TTC549 (cell line): ENCODE measurements around the gene PIP5K1B.

ENCODE experiments used
- FAIRE-seq: peaks from 2 replicates; lab custom pipeline; 2012; peaks lifted over from hg19 to GRCh38; lab: Jason Lieb, UNC

Gene PIP5K1B

DNA sequence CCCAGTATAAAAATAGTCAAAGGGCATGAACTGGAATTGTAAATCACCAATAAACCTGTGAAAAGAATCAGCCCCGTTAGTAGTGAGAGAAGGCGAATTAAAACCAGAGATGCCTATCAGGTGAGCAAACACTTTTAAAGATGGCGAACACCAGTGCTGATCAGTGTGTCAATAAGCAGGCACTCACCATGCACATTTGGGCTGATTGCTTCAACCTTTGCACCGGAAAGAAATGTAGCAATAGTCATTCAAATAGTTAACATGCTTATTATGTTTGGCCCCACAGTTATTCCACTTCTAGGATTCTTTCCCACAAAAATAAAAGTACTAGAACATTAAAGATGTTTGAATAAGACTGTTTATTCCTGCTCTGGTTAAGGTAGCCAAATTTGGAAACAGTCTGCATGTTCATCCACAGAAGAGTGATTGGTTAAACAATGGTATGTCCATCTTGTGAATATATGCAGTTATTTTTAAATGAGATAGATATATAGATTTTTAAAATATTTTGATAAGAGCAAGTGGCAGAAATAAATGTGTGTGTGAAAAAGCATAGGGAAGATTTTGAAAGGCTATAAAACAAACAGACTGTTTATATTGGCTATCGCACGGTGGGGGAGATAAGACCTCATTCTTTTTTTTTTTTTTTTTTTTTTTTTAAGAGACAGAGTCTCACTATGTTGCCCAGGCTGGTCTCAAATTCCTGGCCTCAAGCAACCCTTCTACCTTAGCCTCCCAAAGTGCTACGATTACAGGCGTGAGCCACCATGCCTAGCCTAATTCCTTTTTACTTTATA is 112.2 kb downstream of the PIP5K1B start:
- no peak for FAIRE-seq

DNA sequence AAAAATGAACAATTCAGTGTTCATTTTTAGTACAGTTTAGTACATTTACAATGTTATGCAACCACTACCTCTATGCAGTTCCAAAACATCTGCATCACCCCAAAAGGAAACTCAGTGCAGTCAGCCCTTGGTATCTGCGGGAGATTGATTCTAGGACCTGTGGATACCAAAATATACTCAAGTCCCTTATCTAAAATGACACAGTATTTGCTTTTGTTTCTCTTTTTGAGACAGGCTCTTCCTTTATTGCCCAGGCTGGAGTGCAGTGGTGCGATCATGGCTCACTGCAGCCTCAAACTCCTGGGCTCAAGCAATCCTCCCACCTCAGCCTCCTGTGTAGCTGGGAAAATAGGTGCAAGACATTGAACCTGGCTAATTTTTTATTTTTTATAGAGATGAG is 114.0 kb downstream of the PIP5K1B start:
- no peak for FAIRE-seq

DNA sequence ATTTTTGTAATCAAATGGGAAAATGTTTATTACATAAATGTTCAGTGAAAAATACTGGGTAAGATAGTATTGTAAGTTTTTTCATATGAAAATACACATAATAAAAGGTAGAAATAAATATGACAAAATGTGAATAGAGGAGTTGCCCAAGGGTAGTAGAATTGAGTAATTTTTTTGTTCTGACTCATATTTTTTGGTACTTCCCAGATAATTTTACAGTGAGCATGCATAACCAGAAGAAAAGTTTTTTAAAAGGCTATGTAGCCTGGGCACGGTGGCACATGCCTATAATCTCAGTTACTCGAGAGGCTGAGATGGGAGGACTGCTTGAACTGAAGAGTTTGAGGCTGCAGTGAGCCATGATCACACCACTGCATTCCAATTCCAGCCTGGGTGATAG is 116.9 kb downstream of the PIP5K1B start:
- no peak for FAIRE-seq

DNA sequence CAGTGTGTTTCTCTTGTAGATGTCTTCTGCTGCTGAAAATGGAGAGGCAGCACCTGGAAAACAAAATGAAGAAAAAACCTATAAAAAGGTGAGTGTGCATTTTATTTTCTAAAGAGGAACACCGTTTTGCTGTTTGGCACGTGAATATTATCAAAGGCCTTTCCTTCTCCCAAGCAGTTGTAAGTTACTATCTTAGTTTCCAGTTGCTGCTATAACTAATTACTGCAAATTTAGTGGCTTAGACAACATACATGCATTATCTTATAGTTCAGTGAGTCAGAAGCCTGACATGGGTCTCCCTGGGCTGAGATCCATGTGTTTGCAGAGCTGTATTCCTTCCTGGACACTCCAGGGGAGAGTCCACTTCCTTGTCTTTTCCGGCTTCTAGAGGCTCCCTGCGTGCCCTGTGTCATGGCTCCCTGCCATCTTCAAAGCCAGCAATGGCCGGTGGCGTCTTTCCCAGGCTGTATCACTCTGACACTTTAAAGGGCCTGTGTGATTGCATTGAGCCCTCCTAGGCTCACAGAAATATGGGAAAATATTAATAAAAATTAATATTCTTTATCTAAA is 117.6 kb downstream of the PIP5K1B start:
- no peak for FAIRE-seq

DNA sequence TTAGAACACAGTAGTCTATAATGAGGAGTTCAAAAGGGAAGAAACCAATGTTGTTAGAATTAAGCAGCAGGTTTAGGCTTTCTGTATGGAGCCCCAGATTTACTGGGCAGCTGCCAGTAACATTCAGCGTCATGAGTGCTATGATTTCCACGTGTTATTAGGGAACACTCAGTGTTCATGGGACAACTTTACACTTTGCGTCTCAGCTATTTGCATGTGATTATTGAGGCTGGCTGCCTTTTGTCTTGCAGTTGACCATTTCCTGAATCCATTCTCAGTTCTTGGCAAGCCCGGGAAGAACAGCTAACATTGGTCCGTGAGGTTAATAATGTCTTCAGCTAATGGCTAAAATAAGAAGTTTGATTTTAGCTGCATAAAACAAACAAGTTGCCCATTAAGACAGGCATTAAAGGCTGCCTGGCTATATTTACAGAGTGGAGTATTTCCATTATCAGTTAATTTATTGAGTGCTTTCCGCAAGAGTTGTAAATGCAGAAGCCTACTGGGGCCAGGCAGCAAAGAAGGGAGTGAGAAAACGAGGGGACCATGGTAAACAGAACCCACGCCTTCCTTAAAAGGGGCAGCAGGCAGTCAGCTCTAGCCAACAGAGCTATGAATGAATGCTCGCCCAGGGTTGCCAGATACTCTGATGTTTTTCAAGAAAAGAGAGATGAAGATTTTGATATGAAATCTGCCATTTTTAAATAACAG is 120.9 kb downstream of the PIP5K1B start:
- FAIRE-seq = no peak

DNA sequence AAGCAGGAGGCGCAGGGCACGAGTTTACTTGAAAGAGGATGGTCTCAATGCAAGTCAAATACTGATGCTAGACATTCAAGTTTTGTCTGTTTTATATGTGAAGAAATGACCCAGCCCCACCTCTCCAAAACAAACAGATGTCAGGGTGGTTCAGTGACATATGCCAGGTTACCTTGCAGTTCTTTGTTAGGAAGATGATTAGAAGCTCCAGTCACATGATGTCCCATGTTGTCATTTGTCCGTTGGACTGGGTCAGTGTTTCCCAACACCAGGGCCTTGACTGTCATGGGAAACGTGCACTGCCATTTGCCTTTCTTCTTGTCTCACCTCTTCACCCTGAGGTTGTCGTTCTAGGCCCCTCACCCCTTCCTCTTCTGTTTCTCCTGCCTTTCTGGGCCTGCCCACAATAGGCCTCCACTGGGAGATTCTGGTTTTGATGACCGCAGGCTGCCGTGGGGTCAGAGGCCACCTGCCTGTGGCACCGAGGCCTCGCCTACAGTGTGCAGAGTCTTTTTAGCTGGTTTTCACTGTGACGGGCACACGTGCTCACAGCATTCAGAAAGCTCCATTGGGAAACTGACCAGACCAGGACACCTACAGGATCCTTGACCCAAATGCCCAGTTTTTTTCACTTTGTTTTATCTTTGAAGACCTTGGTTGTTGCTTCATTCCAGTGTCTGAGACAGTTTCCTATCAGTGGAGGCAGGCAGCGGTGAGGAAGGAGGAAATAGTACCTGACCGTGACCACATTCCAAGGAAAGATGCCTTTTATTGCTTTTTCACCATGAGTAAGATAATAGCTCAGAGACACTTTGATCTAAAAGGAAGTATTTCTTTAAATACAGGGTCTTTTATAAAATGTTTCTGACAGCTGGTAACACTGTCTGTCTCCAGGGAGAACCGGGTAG is 123.1 kb downstream of the PIP5K1B start:
- no peak for FAIRE-seq

DNA sequence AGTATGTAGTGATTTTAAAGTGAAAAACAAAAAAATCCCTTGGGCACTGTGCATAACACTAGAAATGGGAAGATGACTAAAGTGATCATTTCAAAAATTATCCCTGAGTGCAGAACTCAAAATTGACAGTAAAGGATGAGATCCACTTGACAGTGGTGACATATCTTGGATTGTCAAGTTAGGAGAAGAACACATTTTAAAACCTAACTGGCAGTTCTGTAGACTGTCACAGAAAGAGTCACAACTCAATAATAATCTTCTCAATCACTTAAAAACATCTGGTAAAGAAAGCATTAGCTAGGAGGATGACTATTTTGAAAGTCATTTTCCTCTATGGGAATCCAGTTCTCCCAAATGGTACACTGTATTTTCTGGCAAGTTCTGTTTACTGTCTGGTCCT is 127.1 kb downstream of the PIP5K1B start:
- FAIRE-seq = no peak

DNA sequence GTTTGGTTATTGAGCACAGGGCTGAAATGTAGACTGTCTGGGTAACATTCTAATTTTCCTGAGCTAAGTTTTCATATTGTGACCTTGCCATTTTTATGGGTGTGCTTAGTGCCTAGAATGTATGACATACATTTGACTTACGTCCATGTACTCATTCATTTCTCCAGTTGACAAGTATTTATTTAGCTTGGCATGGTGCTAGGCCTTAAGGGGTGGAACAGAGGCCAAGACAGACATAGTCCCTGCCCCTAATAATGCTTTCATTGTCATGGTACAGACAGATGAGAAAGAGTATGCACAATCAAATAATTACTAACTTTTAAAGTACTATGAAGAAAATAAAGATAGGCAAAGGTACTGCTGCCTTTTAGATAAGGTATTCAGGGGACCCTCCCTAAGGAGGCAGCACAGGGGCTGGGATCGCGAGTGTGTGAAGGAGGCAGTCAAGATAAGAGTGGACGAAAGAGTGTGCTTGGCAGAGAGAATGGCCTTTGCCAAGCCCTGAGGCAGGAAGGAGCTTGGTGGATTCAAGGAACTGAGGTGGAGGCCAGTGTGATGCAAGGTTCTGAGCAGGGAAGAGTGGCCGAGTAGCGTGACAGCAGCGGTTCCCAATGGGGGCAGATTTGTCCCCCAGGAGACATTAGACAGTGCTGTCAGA is 128.0 kb downstream of the PIP5K1B start:
- FAIRE-seq = no peak

DNA sequence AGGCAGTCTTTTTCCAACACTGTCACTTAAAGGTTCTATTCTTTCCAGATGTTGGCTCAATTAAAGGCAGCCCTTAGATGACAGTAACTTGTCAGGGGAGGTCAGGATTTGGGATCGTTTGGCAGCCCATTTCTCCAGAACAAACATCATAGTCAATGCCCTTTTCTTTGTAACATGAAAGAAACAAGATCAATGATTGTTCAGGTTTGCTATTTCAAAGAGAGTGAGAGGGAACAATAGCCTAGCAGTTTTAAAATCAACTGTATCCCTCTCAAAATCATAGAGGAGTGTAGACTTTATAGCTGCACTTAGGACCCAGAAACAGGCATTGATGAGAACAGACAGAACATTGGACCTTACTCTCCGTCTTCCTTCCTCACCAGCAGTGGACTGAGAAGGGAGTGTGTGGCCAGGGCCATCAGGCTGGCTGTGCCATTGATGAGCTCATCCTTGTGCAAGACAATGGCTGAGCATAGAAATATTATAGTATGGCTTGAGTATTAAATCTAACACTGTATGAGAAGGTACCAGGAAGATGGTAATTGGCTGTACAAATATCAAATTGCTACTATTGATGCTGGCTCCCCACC is 130.0 kb downstream of the PIP5K1B start:
- no peak for FAIRE-seq

DNA sequence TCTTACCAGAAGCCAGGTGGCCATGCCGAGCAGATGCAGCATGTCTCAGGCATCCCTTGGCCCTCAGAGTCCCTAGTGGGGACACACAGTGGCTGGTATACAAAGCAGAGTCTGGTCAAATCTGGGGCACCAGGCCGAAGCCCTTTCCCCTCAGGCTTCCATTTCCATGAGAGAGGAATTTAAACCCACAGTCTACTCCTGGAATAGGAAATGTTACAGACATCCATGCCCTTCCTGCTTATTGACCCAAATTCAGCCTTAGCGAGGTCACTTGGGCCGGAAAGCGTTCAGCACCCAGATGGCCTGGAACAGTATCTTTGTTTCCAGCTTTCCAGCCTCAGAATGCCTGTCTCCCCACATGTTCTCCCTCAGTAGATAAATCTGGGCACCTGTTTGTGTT is 131.7 kb downstream of the PIP5K1B start:
- no peak for FAIRE-seq

DNA sequence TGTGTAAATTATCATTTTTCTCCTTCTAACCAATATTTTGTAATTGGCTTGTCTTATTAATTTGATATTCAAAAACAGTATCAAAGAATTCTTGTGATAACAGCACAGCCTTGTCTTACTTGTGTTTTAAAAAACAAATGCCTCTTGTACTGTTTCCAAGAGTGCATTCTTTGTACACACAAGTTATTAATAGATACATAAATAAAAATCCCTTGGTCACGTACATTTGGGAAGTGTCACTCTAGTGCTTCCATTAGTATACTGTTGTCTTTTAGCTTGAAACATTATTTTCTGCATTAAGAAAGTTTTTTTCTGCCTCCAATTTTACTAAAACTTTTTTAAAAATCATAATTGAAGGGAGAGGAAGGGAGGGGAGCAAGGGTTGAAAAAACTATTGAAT is 133.2 kb downstream of the PIP5K1B start:
- FAIRE-seq = no peak

DNA sequence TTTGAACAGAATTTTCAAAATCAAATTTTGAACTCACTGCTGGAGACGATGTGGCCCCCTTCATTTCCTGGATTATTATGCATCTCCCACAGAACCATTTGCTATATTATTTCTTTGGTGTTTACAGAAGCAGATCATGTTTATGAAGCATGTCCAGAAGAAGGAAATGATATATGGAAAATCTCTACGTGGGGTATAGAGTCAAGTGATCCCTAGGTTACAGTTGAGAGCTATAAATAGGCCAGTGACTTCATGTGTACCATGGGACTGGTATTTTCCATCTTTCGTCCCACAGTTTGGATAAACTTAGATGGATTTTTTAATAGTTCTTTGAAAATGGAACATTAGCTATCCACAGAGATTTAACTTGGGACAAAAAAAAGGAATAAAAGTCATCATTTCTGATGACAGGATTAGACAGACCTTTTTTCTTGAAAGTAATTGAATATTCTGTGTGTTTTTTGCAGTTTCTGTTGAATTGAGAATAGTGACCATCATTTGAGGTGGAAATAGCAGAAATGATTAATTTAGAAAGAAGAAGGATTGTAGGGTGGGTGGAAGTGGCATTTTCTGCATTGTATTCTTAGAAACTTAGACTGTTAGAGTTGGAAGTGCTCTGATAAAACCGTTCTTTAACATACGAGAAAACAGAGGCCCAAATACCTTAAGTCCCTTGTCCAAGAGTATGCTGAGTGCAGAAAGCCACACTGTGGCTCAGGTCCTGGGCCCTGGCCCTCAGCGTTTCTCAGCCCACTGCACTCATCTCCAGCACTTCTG is 136.4 kb downstream of the PIP5K1B start:
- no peak for FAIRE-seq

DNA sequence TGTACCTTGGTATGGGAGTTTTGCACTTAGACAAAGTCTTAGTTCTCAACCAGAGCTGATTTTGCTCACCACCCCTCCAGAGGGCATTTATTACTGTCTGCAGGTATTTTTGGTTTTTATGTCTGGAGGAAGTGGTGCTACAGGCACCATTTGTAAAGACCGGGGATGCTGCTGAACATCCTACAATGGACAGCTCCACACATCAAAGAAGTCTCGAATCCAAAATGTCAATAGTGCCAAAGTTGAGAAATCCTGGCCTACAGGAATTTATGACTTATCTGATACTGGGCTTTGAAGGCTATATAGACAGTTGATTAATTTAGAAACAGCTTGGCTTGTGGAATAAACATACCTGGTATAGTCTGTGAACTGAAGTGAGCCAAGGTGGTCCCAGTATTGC is 137.5 kb downstream of the PIP5K1B start:
- FAIRE-seq = no peak

DNA sequence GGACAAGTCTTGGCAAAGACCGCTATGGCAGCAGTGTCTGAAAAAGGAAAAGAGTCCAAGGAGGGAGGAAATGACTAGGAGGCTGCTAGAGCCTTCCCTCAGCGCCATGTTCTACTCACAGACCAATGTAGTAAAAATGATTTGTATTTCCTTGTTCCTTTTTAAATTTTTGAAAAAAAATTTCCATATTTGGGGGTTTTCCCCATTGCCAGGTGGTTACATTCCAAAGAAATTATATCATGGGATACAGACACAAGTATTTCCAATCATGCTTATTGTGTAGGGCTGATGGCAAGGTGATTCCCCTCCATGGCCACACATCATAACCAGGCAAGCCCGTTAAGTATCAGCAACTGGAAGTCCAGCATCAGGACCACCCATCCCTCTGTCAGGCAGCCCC is 138.2 kb downstream of the PIP5K1B start:
- FAIRE-seq = no peak

DNA sequence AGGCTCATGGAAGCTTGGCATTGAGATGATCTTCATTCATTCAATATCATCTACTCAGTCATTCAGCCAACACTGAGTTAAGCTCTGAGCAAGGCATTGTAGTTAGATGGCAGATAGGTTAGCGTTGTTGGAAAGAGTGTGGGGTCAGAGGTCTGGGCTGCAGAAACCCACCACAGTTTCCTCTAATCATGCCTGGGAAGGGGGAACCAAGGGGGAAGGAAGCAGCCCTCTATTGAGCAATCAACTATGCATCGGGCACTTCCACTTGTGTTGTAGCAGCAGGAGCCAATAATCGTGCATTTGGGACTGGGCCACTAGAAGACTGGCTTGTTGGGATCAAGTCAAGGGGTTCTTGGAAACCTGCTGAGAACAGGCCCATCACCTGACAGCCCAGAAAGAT is 139.1 kb downstream of the PIP5K1B start:
- no peak for FAIRE-seq

DNA sequence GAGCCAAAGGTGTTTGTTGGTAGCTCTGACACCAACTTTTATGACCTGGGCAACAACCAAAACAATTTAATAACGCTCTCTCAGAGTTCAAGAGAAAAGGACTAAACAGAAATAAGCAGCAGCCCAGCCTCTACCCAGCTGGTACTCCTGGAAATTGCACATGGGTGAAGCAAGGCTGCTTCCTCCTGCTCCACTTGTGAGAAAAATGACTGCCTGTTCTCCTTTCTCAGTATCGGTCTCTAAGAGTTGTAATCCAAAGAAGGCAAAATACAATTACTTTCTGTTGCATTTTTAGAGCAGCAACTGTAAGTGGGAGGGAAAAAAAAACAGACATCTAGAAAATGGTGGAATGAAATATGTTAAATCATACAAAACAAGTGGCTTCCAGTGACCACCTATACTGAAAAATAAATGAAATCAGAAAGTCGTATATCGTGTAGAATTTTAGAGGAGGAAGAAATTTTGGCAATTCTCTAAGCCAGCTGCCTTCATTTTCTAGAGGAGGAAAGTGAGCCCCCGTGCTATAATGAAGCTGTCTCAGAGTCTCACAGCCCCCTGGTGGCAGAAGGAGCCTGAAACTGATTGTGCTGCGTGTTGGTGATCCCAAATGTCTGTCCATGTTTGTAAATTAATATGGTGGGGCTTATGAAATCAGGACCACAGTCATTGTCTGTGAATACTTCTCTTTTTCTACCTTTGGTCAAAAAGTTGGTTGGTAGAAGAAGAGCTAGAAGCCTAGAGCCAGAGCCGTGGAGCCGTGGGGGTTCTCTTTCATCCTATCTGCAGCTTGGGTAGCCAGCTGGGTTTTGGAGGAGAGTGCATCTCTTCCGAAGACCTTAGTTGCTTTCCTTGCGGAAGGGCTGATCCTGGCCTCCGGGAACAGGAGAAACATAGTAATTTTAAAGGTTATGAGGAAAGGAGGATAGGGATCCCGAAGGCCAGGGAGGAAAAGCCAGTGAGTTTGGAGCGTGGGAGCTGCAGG is 139.9 kb downstream of the PIP5K1B start:
- no peak for FAIRE-seq

DNA sequence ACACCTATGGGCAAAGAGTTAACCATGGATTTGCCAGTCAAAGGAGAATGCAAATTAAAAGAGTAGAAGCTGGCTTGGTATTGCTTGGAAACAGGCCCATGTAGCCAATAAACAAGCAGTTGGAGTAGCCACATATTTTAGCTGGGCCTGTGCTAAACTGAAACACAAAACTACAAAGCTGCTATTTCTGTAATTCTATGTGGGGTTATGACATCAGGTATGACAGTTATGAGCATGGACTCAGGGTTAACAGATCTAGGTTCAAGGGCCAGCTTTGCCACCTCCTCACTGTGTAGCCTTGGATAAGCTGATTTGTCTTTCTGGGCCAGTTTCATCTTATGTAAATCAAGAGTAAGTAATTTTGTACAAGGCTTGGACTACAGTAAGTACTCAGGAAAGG is 142.7 kb downstream of the PIP5K1B start:
- no peak for FAIRE-seq

DNA sequence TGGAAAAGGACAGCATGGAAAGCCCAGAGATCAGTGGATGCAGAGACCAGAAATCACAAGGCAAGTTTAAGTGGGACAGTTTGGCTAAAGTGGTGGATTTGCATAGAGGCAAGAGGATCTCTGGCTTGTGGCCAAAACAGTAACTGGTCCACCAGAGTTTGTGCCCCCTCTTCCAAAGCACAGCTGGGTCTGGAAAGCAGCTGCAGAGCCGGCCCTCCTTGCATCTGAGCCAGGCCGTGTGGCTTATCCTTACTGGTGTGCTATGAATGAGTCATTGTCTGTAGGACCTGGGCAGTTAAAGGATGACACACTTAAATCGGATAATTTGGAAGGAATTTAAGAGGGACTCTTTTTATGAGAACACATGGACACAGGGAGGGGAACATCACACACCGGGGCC is 146.6 kb downstream of the PIP5K1B start:
- no peak for FAIRE-seq

DNA sequence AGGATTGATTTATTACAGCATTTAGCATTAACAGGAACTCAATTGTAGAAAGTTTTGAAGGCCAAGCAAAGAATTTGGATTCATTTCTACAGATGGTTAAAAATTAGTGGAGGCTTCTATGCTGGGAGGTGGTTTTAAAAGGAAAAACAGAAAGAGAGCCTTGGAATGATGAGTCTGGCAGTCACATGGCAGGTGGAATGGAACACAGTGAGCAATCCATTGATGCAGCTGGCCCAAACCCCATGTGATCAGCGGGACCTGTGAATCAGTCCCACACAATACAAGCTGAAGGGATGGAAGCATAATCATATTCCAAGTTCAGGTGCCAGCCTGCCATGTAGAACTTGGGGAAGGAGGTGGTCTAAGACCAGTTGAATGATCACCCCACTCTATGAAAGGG is 147.9 kb downstream of the PIP5K1B start:
- no peak for FAIRE-seq

DNA sequence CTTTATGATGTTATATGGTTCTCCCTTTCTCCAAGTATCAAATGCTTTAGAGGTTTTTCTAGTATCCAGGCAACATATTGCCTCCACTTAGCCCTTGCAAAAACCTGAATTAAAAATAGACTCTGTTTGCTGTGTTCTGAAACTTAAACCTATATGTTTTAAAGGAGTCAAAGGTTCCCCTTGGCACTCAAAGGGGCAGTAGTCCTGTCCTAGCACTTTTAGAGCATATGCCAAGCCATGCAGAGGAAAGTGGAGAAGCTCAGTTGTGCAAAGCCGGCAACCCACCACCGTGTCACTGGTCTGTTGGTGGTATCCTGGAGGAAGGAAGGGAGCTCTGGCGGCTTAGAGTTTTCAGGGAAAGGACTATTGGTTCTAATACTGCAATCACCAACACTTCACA is 154.3 kb downstream of the PIP5K1B start:
- no peak for FAIRE-seq
